ENCODE results near the gene PPP2R5C.

The PPP2R5C gene

DNA sequence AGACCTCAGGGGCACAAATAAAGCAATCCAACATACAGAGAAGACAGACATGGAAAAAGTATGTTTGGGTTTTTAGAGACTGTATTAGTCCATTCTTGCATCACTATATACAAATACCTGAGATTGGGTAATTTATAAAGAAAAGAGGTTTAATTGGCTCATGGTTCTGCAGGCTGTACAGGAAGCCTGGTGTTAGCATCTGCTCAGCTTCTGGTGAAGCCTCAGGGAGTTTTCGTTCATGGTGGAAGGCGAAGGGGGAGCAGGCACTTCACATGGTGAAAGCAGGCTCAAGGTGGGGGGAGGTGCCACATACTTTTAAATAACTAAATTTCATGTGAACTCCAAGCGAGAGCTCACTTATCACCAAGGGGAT is 3.7 kb upstream of the PPP2R5C start:
- H2BK120ac ChIP-seq (ENCODE audit: insufficient read depth, low read length, poor library complexity), result no peak overlapping the region

DNA sequence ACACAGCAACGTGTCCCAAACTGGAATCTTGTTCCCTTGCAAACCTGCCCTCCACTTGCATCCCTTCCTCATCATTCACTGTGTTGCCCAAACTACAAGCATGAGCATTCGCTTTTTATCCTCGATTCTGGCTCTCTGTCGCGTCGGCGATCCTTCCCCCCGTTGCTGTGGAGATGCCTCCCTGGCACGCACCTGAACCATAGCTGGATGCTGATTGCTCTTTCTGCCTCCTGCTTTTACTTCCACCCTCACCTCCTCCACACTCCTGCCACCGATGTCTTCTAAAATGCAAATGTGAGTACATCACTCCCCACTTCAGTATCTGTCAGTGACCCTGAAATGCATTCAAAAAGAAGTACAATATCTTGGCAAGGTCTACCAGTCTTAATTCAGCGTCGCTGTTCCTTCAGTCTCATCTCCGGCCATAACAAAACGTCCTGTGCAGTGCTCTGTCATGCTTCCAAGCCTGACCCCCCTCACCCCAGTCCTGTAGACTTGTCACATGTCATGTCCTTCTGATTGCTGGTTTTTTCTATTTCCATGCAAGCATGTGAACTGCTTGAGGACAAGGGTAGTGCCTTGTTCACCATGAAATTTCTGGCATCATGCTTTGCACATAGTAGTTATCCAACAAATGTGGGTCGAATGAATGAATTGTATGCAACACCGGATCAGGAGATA is 2.5 kb upstream of the PPP2R5C start:
- no peak overlapping the region for H2AK5ac ChIP-seq (ENCODE audit: low read length)
- peaks cover 4% of the 10 kb centered on the region for H3K27me3 ChIP-seq (ENCODE audit: insufficient read depth, low read length)
- no peak overlapping the region for H4K91ac ChIP-seq (ENCODE audit: low read depth, low read length)
- no peak overlapping the region for H4K8ac ChIP-seq (ENCODE audit: low read depth, low read length)
- H2AFZ ChIP-seq (ENCODE audit: insufficient read depth, low read length, poor library complexity), result no peak overlapping the region
- no peak overlapping the region for H3K4me3 ChIP-seq (ENCODE audit: low read depth, low read length)
- peaks cover 3% of the 10 kb centered on the region for H3K9me3 ChIP-seq (ENCODE audit: insufficient read depth, low read depth, low read length)
- H3K4ac ChIP-seq (ENCODE audit: low read depth, low read length), result no peak overlapping the region
- peaks cover 5 to 7% of the 10 kb centered on the region in 2 experiments for H3K4me1 ChIP-seq (ENCODE audit: control insufficient read depth in 1 of 2, insufficient read depth in 2 of 2, low read length in 2 of 2)
- H3K9ac ChIP-seq (ENCODE audit: low read length), result no peak overlapping the region
- H3K4me2 ChIP-seq (ENCODE audit: low read length), result no peak overlapping the region
- H3K27ac ChIP-seq (ENCODE audit: low read depth, low read length), result no peak overlapping the region
- no peak overlapping the region for H2BK12ac ChIP-seq (ENCODE audit: low read length)
- no peak for DNase-seq
- peaks cover 3% of the 10 kb centered on the region for H3K79me1 ChIP-seq (ENCODE audit: low read length)
- H2BK5ac ChIP-seq (ENCODE audit: low read depth, low read length, poor library complexity), result no peak overlapping the region
- peaks cover 4% of the 10 kb centered on the region for H3K79me2 ChIP-seq (ENCODE audit: control insufficient read depth, insufficient read depth, low read length, poor library complexity)
- H2BK120ac ChIP-seq (ENCODE audit: insufficient read depth, low read length, poor library complexity), result no peak overlapping the region
- no peak overlapping the region for H3K14ac ChIP-seq (ENCODE audit: low read length)
- no peak overlapping the region for H3K18ac ChIP-seq (ENCODE audit: low read length)
- WGBS (ENCODE audit: extremely low coverage, insufficient coverage, insufficient read length), result no CpG with 5 or more reads among the region's 16 CpGs
- no peak overlapping the region for H3K23ac ChIP-seq (ENCODE audit: low read length)
- no peak overlapping the region for H4K12ac ChIP-seq (ENCODE audit: low read depth, low read length)
- peaks cover 0 to 2% of the 10 kb centered on the region in 2 experiments for H3K36me3 ChIP-seq (ENCODE audit: control insufficient read depth in 1 of 2, insufficient read depth in 2 of 2, low read length in 2 of 2)

More for the DNA sequence above, 3.7 kb upstream of the PPP2R5C start:
- no peak for DNase-seq
- Histone ChIP-seq H3K79me2 (ENCODE audit: control insufficient read depth, insufficient read depth, low read length, poor library complexity) (peaks cover 4% of the 10 kb centered on the region), H2BK5ac (ENCODE audit: low read depth, low read length, poor library complexity) (no peak overlapping the region), H2BK12ac (ENCODE audit: low read length) (no peak overlapping the region), H3K4me1 (ENCODE audit: control insufficient read depth in 1 of 2, insufficient read depth in 2 of 2, low read length in 2 of 2) (peaks cover 5 to 7% of the 10 kb centered on the region in 2 experiments), H3K4me3 (ENCODE audit: low read depth, low read length) (no peak overlapping the region), H4K91ac (ENCODE audit: low read depth, low read length) (no peak overlapping the region), H3K4me2 (ENCODE audit: low read length) (no peak overlapping the region), H3K27ac (ENCODE audit: low read depth, low read length) (no peak overlapping the region), H2AFZ (ENCODE audit: insufficient read depth, low read length, poor library complexity) (no peak overlapping the region), H3K9ac (ENCODE audit: low read length) (no peak overlapping the region), H3K27me3 (ENCODE audit: insufficient read depth, low read length) (peaks cover 4% of the 10 kb centered on the region), H3K79me1 (ENCODE audit: low read length) (peaks cover 3% of the 10 kb centered on the region), H4K8ac (ENCODE audit: low read depth, low read length) (no peak overlapping the region), H3K14ac (ENCODE audit: low read length) (no peak overlapping the region), H3K18ac (ENCODE audit: low read length) (no peak overlapping the region), H2AK5ac (ENCODE audit: low read length) (no peak overlapping the region), H4K12ac (ENCODE audit: low read depth, low read length) (no peak overlapping the region), H3K4ac (ENCODE audit: low read depth, low read length) (no peak overlapping the region), H3K9me3 (ENCODE audit: insufficient read depth, low read depth, low read length) (peaks cover 3% of the 10 kb centered on the region), H3K36me3 (ENCODE audit: control insufficient read depth in 1 of 2, insufficient read depth in 2 of 2, low read length in 2 of 2) (no peaks in the 10 kb centered on the region), H3K23ac (ENCODE audit: low read length) (no peak overlapping the region)
- no CpG with 5 or more reads among the region's 3 CpGs for WGBS (ENCODE audit: extremely low coverage, insufficient coverage, insufficient read length)

- Histone ChIP-seq H2AK5ac (ENCODE audit: low read length) (no peak overlapping the region), H2AFZ (ENCODE audit: insufficient read depth, low read length, poor library complexity) (peak overlapping the region; percentile 26), H2BK120ac (ENCODE audit: insufficient read depth, low read length, poor library complexity) (no peak overlapping the region), H3K9ac (ENCODE audit: low read length) (no peak overlapping the region), H2BK12ac (ENCODE audit: low read length) (no peak overlapping the region), H3K4me3 (ENCODE audit: low read depth, low read length) (peak overlapping the region; percentile 93), H3K79me1 (ENCODE audit: low read length) (peaks cover 3% of the 10 kb centered on the region), H4K91ac (ENCODE audit: low read depth, low read length) (no peak overlapping the region), H3K23ac (ENCODE audit: low read length) (no peak overlapping the region), H3K79me2 (ENCODE audit: control insufficient read depth, insufficient read depth, low read length, poor library complexity) (peaks cover 4% of the 10 kb centered on the region), H2BK5ac (ENCODE audit: low read depth, low read length, poor library complexity) (no peak overlapping the region), H3K36me3 (ENCODE audit: control insufficient read depth in 1 of 2, insufficient read depth in 2 of 2, low read length in 2 of 2) (peaks cover 0 to 2% of the 10 kb centered on the region in 2 experiments), H3K18ac (ENCODE audit: low read length) (no peak overlapping the region), H3K9me3 (ENCODE audit: insufficient read depth, low read depth, low read length) (peaks cover 3% of the 10 kb centered on the region), H3K27ac (ENCODE audit: low read depth, low read length) (no peak overlapping the region), H3K4me1 (ENCODE audit: control insufficient read depth in 1 of 2, insufficient read depth in 2 of 2, low read length in 2 of 2) (peaks cover 5 to 7% of the 10 kb centered on the region in 2 experiments), H3K4ac (ENCODE audit: low read depth, low read length) (no peak overlapping the region), H3K27me3 (ENCODE audit: insufficient read depth, low read length) (peaks cover 4% of the 10 kb centered on the region), H4K8ac (ENCODE audit: low read depth, low read length) (peak overlapping the region; percentile 17), H3K14ac (ENCODE audit: low read length) (no peak overlapping the region), H4K12ac (ENCODE audit: low read depth, low read length) (no peak overlapping the region), H3K4me2 (ENCODE audit: low read length) (peak overlapping the region; percentile 67)
- no CpG with 5 or more reads among the region's 63 CpGs for WGBS (ENCODE audit: extremely low coverage, insufficient coverage, insufficient read length)
- peak; percentile 91 to 93 for DNase-seq
These were observed 1.1 kb upstream of the PPP2R5C start for GRCh38 chr14:101760138-101761011.

- Histone ChIP-seq H3K79me1 (ENCODE audit: low read length) (peaks cover 3% of the 10 kb centered on the region), H3K27me3 (ENCODE audit: insufficient read depth, low read length) (peaks cover 4% of the 10 kb centered on the region), H3K9me3 (ENCODE audit: insufficient read depth, low read depth, low read length) (peaks cover 3% of the 10 kb centered on the region), H3K18ac (ENCODE audit: low read length) (peak overlapping the region; percentile 64), H2BK120ac (ENCODE audit: insufficient read depth, low read length, poor library complexity) (peak overlapping the region; percentile 24), H3K23ac (ENCODE audit: low read length) (no peak overlapping the region), H3K36me3 (ENCODE audit: control insufficient read depth in 1 of 2, insufficient read depth in 2 of 2, low read length in 2 of 2) (peaks cover 0 to 2% of the 10 kb centered on the region in 2 experiments), H3K9ac (ENCODE audit: low read length) (no peak overlapping the region), H3K4me1 (ENCODE audit: control insufficient read depth in 1 of 2, insufficient read depth in 2 of 2, low read length in 2 of 2) (peaks cover 5 to 7% of the 10 kb centered on the region in 2 experiments), H3K79me2 (ENCODE audit: control insufficient read depth, insufficient read depth, low read length, poor library complexity) (peaks cover 4% of the 10 kb centered on the region), H3K4me3 (ENCODE audit: low read depth, low read length) (peak overlapping the region; percentile 79), H3K14ac (ENCODE audit: low read length) (peak overlapping the region; percentile 51), H2AK5ac (ENCODE audit: low read length) (no peak overlapping the region), H2BK12ac (ENCODE audit: low read length) (no peak overlapping the region), H2BK5ac (ENCODE audit: low read depth, low read length, poor library complexity) (peak overlapping the region; percentile 59), H3K4me2 (ENCODE audit: low read length) (peak overlapping the region; percentile 90), H4K91ac (ENCODE audit: low read depth, low read length) (no peak overlapping the region), H4K8ac (ENCODE audit: low read depth, low read length) (peak overlapping the region; percentile 29), H3K4ac (ENCODE audit: low read depth, low read length) (peak overlapping the region; percentile 44), H2AFZ (ENCODE audit: insufficient read depth, low read length, poor library complexity) (peak overlapping the region; percentile 75), H3K27ac (ENCODE audit: low read depth, low read length) (peak overlapping the region; percentile 41), H4K12ac (ENCODE audit: low read depth, low read length) (peak overlapping the region; percentile 44)
- no CpG with 5 or more reads among the region's 72 CpGs for WGBS (ENCODE audit: extremely low coverage, insufficient coverage, insufficient read length)
- DNase-seq, result peak in 1 of 2 donors; percentile 22
These were observed 496 bp downstream of the PPP2R5C start for GRCh38 chr14:101761881-101762529.
